HS-27A (cell line): Measurements from ENCODE around the gene OR4D1.
"Not testable (repeated sequence)": the region's sequence is repeated elsewhere in the genome, so short reads cannot be mapped to it uniquely, and the experiment has no call there.

Experiments
- DNase-seq: peaks from one replicate; pipeline ENCODE4 v3.0.0-alpha.2; 2012; ENCODE audit warnings: low read depth, missing footprints

The OR4D1 gene

DNA sequence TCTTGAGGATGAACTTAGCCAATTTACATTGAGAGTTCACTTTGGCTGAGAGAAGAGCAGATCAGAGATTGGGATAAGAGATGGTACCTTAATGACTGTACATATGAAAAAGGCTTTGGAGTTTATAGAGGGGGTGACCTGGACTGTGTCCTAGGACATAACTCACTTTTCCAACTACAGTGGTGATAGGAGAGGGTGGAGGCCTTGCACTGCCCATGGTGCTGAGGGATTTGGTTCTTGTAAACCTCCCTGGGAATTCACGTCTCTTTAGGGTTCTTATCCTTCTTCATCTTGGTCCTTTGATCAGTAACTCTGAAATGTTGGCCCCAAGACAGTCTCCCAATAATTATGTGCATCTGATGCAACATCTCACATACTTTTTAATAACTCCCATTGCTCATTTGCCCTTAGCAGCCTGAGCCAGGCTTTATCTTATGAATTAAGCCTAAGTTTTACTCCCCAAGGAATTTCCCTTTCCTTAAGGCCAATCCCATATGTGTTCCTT lies at the start of gene OR4D1:
TSS of gene OR4D1 (plus strand) at position 455 of the 505 bp plus-strand sequence. CDS start 6,770 bp downstream, outside the sequence.
- DNase-seq = no peak

DNA sequence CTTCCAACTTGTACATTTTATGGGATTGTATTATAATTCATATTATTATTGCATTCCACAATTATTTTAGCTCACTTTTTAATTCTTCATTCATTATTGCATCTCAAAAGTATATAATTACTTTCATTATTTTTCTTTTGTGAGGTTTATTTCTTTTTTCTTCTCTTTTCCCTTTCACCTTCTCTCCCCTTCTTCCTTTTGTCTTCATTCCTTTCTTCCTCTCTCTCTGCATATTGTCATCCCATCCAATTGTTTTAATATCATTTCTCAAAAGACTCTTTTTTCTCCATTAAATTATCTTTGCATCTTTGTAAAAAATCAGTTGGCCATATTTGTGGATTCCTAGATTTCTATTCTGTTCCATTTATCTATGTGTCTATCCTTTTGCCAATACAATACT lies 47.7 kb upstream of the OR4D1 start:
- DNase-seq = no peak

GRCh38 chr17:58101898-58102297 lies 46.3 kb upstream of the OR4D1 start:
- not testable (repeated sequence) for DNase-seq

GRCh38 chr17:58105093-58105492 lies 43.1 kb upstream of the OR4D1 start:
- DNase-seq = no peak

- no peak for DNase-seq
These were observed 40.9 kb upstream of the OR4D1 start for GRCh38 chr17:58107306-58107705.

- no peak for DNase-seq
These were observed 39.0 kb upstream of the OR4D1 start for GRCh38 chr17:58109197-58109596.

DNA sequence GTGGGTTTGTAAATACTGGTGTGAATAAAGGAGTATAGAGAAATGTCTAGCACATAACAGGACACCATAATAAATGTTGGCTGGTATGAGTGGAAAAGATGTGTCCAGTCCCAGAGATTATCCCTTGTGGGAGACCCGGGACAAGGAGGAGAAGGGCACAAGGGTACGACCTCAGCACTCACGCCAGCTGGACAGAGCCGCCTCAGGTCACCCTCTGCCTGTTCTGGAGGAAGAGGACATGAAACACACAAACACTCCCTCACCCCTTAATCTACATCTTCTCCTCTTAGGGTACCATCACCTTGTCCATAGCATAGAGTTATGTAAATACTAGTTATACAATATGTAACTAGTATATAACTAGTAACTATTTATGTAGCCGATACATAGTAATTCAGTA lies 38.2 kb upstream of the OR4D1 start:
- no peak for DNase-seq

DNA sequence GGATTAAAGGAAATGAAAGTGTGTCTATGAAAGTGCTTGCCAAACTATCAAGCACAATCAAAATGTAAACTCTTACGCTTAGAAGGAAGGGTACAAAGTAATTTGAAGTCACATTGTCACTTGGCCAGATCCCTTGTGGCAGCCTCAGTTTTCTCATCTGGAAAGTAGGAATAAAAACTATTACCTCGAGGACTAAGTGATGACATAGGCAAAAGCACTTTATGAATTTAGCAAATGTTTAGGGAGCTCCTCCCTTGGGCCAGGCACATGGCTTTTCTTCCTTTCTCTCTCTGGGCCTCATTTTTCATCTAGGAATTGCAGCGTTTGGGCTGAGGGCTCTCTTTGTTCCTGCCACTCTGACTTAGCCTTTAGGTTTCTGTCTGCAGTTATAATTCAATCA lies 36.5 kb upstream of the OR4D1 start:
- no peak for DNase-seq

DNA sequence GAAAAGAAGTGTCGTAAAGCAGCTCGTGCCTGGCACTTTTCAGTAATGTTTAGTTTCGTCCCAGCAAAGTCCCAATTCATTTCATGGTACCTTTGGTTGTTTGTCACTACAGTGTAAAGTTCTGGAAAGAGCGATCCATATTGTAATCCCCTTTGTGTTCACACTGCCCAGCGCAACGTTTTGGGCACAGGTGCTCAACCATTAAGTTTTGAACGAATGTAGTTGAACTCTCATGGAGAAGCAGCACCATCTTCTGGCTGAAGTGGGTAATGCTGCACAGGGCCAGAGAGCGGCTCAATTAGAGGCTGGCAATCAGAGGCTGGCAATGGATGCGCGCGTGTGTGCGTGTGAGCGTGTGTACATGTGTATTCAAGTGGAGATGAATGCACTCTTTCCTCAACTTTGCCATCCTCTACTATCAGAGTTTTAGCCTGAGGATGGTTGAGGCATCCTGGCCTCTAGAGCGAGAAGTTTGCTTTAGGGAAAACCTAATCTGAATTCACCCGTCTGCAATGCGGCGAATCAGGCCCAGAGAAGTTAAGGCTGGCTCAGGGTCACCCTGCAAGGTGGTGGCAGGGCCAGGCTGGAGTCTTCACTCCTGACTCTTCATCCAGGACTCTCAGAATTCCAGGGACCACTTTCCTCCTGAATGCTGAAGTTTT lies 35.1 kb upstream of the OR4D1 start:
- DNase-seq = peak; percentile 43

DNA sequence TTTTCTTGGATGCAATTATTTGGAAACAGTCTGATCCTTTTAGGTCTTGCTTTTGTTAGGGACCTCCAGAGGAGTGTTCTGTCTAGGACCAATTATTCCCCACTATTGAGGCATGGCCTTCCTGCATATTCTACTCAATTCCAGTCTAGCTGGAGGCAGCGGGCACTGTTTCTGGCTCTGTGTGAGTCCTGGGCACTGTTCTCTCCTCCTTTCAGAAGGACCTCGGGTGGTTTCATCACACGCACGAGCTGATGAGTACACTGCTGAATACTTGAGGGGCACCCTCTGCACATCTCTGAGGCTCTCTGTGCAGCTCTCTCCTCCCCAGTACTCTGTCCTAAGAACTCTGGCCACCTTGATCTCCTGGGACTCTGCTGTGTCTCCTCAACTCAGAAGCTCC lies 34.2 kb upstream of the OR4D1 start:
- no peak for DNase-seq

GRCh38 chr17:58117382-58117781 lies 30.8 kb upstream of the OR4D1 start:
- DNase-seq = no peak

GRCh38 chr17:58119491-58119890 lies 28.7 kb upstream of the OR4D1 start:
- no peak for DNase-seq

DNA sequence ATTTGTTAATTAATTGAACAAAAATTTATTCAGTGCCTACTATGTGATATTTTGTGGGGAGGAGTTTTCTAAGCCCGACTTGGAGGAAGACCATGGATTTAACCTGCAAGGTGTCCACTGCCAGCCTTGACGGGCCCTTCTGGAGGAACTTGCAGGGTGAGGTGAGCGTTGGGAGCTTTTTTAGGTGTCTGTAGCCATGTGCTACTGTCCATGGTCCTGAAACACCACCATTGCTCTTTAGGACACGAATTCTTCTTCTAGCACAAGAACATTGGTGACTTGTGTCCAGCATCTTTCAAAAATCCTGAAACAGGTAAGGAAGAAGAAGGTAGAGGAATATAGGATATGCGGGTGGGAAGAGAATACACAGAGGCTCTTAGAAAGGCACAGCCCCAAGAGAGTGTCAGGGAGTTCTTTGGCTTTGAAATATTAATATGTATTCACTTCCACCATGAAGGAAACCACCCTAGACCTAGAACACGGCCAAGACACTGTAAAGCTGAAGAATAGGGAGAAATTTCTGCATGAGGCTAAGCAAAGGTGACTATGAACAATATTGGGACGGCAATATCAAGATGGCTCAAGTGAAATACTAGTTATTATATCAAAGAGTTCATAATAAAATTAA lies 27.9 kb upstream of the OR4D1 start:
- DNase-seq = peak; percentile 27

- no peak for DNase-seq
These were observed 26.3 kb upstream of the OR4D1 start for GRCh38 chr17:58121925-58122324.

- DNase-seq = no peak
These were observed 20.3 kb upstream of the OR4D1 start for GRCh38 chr17:58127846-58128245.

DNA sequence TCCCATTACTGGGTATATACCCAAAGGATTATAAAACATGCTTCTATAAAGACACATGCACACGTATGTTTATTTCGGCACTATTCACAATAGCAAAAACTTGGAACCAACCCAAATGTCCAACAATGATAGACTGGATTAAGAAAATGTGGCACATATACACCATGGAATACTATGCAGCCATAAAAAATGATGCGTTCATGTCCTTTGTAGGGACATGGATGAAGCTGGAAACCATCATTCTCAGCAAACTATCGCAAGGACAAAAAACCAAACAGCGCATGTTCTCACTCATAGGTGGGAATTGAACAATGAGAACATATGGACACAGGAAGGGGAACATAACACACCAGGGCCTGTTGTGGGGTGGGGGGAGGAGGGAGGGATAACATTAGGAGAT lies 15.5 kb upstream of the OR4D1 start:
- not testable (repeated sequence) for DNase-seq

DNA sequence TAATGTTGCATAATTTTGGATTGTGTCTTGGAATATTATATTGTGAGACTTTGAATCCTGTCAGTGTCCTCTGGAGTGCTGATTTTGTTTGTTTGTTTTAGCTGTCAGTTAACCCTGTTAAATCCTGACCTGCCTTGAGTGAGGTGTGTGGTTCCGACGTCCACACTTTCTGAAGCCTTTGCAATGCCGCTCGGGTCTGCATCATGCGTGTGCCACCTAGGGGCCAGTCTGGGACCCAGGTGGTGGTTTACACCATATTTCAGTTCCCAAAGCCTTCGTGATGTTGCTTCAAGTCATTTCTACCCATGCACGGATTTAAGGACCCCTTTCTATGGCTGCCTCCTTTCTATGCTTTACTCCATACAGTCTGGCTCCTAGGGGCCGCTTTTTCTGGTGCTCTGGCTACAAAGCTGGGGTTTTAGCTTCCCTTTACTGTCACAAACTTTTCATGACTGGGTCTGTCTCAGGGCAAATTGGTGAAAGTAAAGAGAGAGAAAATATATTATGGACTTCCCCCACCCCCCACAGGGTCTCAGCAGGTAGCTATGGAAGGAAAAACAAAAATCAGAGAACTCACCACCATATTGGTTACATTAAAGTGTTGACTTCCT lies 11.4 kb upstream of the OR4D1 start:
- DNase-seq = no peak

- no peak for DNase-seq
These were observed 6.7 kb upstream of the OR4D1 start for GRCh38 chr17:58141505-58141904.

DNA sequence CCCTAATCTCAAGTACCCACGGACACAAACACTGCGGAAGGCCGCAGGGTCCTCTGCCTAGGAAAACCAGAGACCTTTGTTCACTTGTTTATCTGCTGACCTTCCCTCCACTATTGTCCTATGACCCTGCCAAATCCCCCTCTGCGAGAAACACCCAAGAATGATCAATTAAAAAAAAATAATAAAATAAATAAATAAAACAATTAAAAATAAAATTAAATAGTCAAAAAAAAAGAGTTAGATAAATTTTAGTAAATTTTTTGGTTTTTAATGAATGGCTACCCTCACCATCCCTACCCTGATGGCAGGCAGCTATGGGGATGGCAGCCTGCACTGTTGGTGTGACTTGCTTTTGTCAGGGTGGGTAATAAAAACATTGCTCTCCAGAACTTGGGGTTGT lies 4.8 kb upstream of the OR4D1 start:
- not testable (repeated sequence) for DNase-seq

GRCh38 chr17:58144801-58145200 lies 3.4 kb upstream of the OR4D1 start:
- DNase-seq = no peak

GRCh38 chr17:58148609-58149008 lies 425 bp downstream of the OR4D1 start:
- no peak for DNase-seq

DNA sequence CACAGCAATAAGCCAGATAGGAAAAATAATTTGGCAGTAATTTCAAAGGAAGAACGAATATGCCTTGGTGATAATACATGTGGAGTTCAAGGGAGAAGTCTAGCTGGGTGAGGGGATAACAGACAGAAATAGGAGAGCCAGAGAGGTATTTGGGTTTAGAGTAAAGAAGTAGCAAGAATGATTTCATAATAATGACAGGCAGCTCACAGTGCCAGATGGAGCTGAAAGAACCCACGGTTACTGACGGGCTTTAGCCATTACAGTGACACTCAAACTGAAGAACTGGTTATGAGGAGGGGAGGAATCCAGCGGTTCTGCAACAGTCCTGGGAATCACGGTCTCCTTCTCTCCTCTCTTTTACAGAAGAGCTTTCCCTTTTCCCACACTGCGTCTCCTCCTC lies 2.2 kb downstream of the OR4D1 start:
- no peak for DNase-seq

DNA sequence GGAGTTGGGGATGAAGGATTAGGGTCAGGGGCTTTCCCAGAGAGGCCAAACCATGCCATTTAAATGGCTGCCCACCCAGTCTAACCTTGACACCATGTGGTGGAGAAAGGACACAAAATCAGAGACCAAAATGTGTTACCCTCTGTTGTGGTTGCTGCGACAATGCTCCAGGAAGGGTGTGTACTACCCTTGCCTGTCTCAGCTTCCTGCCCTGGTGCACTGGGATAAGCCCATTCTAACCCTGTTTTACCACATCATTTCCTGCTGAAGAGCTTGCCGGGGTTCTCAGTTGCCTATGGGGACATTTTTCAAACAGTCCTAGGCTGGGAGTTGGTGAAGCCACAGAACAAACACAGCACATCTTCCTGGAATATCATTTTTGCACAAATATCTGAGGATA lies 4.9 kb downstream of the OR4D1 start:
- no peak for DNase-seq
